ENCODE data around the gene PAXIP1.

DNA sequence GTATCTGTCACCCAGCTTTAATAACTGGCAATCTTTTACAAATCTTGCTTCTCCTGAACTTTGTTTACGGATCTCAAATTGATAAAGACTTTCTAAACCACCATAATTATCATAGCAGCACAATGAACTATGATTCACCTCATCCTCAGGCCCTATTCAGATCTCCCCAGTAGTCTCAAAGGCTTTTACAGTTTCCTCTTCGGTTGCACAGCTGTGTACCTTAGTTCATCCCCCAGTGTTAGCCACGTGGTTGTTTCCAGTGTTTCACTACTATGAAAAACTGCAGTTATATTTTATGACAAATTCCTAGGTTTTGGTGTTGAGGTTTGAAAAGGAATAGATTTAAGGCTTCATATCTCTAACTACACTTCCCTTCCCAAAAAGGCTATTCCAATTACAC is 24.9 kb downstream of the PAXIP1 start:
- TF ChIP-seq, protein P1, sequence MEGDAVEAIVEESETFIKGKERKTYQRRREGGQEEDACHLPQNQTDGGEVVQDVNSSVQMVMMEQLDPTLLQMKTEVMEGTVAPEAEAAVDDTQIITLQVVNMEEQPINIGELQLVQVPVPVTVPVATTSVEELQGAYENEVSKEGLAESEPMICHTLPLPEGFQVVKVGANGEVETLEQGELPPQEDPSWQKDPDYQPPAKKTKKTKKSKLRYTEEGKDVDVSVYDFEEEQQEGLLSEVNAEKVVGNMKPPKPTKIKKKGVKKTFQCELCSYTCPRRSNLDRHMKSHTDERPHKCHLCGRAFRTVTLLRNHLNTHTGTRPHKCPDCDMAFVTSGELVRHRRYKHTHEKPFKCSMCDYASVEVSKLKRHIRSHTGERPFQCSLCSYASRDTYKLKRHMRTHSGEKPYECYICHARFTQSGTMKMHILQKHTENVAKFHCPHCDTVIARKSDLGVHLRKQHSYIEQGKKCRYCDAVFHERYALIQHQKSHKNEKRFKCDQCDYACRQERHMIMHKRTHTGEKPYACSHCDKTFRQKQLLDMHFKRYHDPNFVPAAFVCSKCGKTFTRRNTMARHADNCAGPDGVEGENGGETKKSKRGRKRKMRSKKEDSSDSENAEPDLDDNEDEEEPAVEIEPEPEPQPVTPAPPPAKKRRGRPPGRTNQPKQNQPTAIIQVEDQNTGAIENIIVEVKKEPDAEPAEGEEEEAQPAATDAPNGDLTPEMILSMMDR (conservative IDR thresholded peaks at IDR 0.05 in 1 of 2, IDR thresholded peaks at IDR 0.05 in 1 of 2; ENCODE audit: low read depth in 1 of 2, low read length in 2 of 2), result no peak
- no peak for TF ChIP-seq EZH2 (IDR thresholded peaks at IDR 0.05; ENCODE audit: low read length, missing control alignments)
